Heart left ventricle (tissue), 16 donors: ENCODE data around the gene ASIP. TPM values are rescaled to one million over a fixed set of nuclear protein-coding genes. Genes with fewer than 3 reads are reported as not detected.
"Not testable (repeated sequence)": the region's sequence is repeated elsewhere in the genome, so short reads cannot be mapped to it uniquely, and the experiment has no call there.

ENCODE experiments used
- ATAC-seq, 4 donors: fragments of 200-7000 bp; cut with Tn5 transposase; one replicate each; pipeline ENCODE4 v1.9.1; 2020 to 2022; ENCODE audit warnings: moderate library complexity in 4 of 4, mild to moderate bottlenecking in 3 of 4, moderate number of reproducible peaks in 1 of 4
- DNase-seq, 5 donors: peaks; one replicate each; pipeline ENCODE4 v3.0.0-alpha.2; 2020
- H3K27ac ChIP-seq, 12 donors: fragments of 200-600 bp; sonication (generic) in 4 of 12; one replicate each; pipeline versions ENCODE4 v1.5.0 to v1.8.0; 2016 to 2022; ENCODE audit warnings: mild to moderate bottlenecking in 2 of 12
- H3K27me3 ChIP-seq, 9 donors: fragments of 200-600 bp; sonication (generic) in 2 of 9; one replicate each; pipeline versions ENCODE4 v1.5.1 to v1.8.0; 2016 to 2022; ENCODE audit warnings: mild to moderate bottlenecking in 3 of 9
- H3K36me3 ChIP-seq, 9 donors: fragments of 200-600 bp; sonication (generic) in 2 of 9; one replicate each; pipeline versions ENCODE4 v1.5.0 to v1.8.0; 2018 to 2022; ENCODE audit warnings: mild to moderate bottlenecking in 2 of 9
- H3K4me1 ChIP-seq, 12 donors: fragments of 200-600 bp; sonication (generic) in 4 of 12; one replicate each; pipeline versions ENCODE4 v1.5.0 to v1.8.0; 2016 to 2022; ENCODE audit warnings: mild to moderate bottlenecking in 3 of 12
- H3K4me3 ChIP-seq, 12 donors: fragments of 200-600 bp; sonication (generic) in 4 of 12; one replicate each; pipeline versions ENCODE4 v1.5.0 to v1.8.0; 2017 to 2022; ENCODE audit warnings: mild to moderate bottlenecking in 9 of 12, moderate library complexity in 4 of 12
- H3K9me3 ChIP-seq, 12 donors: fragments of 200-600 bp; sonication (generic) in 4 of 12; one replicate each; pipeline versions ENCODE4 v1.5.0 to v1.8.0; 2016 to 2022; ENCODE audit warnings: mild to moderate bottlenecking in 1 of 12
- CTCF ChIP-seq, 12 donors: fragments of 200-600 bp; sonication (generic) in 4 of 12; IDR thresholded peaks; one replicate each; pipeline versions ENCODE4 v1.5.0 to v1.8.0; 2018 to 2022; ENCODE audit warnings: antibody characterized with exemption in 12 of 12, mild to moderate bottlenecking in 5 of 12
- POLR2A ChIP-seq, 2 donors: fragments of 450-650 bp; IDR thresholded peaks; one replicate each; pipeline ENCODE4 v1.6.1; 2017; ENCODE audit warnings: antibody characterized with exemption in 2 of 2, mild to moderate bottlenecking in 2 of 2, moderate library complexity in 2 of 2
- WGBS, 4 donors: extraction: QIAGEN DNeasy Blood & Tissue Kit in 2 of 4; methylation state at CpG; one replicate each; pipeline versions ENCODE4 v1.1.5 to v1.1.7; 2013 to 2018; 5-methylcytosine and 5-hydroxymethylcytosine counted together
- intact Hi-C, 10 donors: fragments of 100-400 bp; cut with DNase I; formaldehyde crosslinking; loops; one replicate each; pipeline versions ENCODE4 v1.11.1 to v1.14.2; 2022
- polyA plus RNA-seq, 2 donors: library from polyadenylated mRNA; stranded (reverse); fragments of 200-250 nt; gene quantifications; one replicate each; pipeline ENCODE4 v1.2.3, GENCODE V29; 2013
- total RNA-seq, 9 donors: library from RNA; depleted of rRNA in 2 of 9; stranded (reverse); fragments of >200 nt in 2 of 9; fragmentation: NEBNext Ultra II Directional in 3 of 9; extraction: Animal tissue kit (Norgen Biotek cat#: 25700) in 3 of 9; gene quantifications; one replicate each; pipeline versions ENCODE4 v1.1.0 to v1.2.4, GENCODE V29; 2016 to 2023
- donor health status: ischemic (EF 13 %, LVEDD 7.1; RV severe dilation, severe dysfunction).
- donor health status: healthy with polysubstance abuse.
- donor health status: DM: no; HTN: yes; CAD: no.
- donor health status: DM: no; HTN: no; CAD: no.
- donor health status: ischemic (EF 25% LVEDD 6.9; RV normal size, moderate dysfunction).
- donor health status: ischemic (EF 25% LVEDD 5.7; RV mildly dilated, moderate dysfunction).
- donor health status: healthy.
- donor health status: DM: yes; HTN: yes; CAD: no.
- donor health status: ischemic (EF 35%, LVEDD 5.7; RV mildly dilated, moderate dysfunction).
- donor health status: nonischemic (EF 11% LVEDD 7.7; RV severe dilation, severe dysfunction).
- donor health status: DM: yes; HTN: yes; CAD: no.
- donor health status: PGD.
- donor health status: ischemic (EF 29% LVEDD 5.4; RV normal size, mild dysfunction).
- donor health status: nonischemic (EF 23%, LVEDD 6.1; RV moderate dilation, normal function).

Gene ASIP
- total and polyA plus RNA-seq, 11 donors = 0.75 to 117 (median 10.4) TPM

- Histone ChIP-seq H3K27me3 (no peaks in the 10 kb centered on the region), H3K27ac (no peak overlapping the region), H3K36me3 (peaks cover 0 to 39% (median 21%) of the 10 kb centered on the region in 9 donors), H3K4me1 (peaks cover 0 to 28% (median 7%) of the 10 kb centered on the region in 12 donors), H3K4me3 (no peak overlapping the region), H3K9me3 (no peaks in the 10 kb centered on the region)
- intact Hi-C loops = no loop called here
- no peak for TF ChIP-seq CTCF (IDR thresholded peaks at IDR 0.05)
- TF ChIP-seq POLR2A (IDR thresholded peaks at IDR 0.05) = no peak
- WGBS, 4 donors = 83 to 90% (median 85%) methylated on average over 3 of the region's 3 CpGs
- ATAC-seq = no peak
- no peak for DNase-seq
These were observed 55.2 kb downstream of the ASIP start for GRCh38 chr20:34296468-34296867.

DNA sequence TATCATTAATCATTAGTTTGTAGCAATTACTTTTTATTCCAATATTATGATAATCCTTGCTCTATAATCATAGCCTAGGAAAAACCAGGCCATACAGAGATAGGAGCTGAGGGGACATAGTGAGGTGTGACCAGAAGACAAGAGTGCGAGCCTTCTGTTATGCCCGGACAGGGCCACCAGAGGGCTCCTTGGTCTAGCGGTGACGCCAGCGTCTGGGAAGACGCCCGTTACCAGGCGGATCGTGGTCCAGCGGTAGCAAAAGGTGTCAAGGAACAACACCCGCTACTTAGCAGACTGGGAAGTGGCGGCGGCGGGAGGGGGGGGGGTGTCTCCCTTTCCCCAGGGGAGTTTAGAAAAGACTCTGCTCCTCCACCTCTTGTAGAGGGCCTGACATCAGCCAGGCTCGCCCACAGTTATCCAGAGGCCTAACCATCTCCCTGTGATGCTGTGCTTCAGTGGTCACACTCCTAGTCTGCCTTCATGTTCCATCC is 57.1 kb downstream of the ASIP start:
- ATAC-seq, H3K9me3 ChIP-seq, H3K27me3 ChIP-seq, DNase-seq, intact Hi-C loops, H3K4me3 ChIP-seq, H3K27ac ChIP-seq: not testable (repeated sequence)
- TF ChIP-seq CTCF (IDR thresholded peaks at IDR 0.05) = peak in 8 of 12 donors; percentile 8 to 37 (median 18)
- H3K4me1 ChIP-seq = peaks cover 0 to 37% (median 14%) of the 10 kb centered on the region in 12 donors
- WGBS, 4 donors = 52 to 100% (median 71%) methylated on average over 1 to 11 of the region's 15 CpGs
- H3K36me3 ChIP-seq = peaks cover 0 to 20% (median 10%) of the 10 kb centered on the region in 9 donors

GRCh38 chr20:34299556-34300255 is 58.5 kb downstream of the ASIP start:
- Histone ChIP-seq H3K27ac (no peak overlapping the region), H3K27me3 (no peaks in the 10 kb centered on the region), H3K4me3 (no peak overlapping the region), H3K4me1 (peaks cover 0 to 34% (median 16%) of the 10 kb centered on the region in 12 donors), H3K36me3 (peaks cover 0 to 6% (median 3%) of the 10 kb centered on the region in 9 donors), H3K9me3 (no peaks in the 10 kb centered on the region)
- no peak for ATAC-seq
- intact Hi-C loops = loop anchor here in 3 of 10 donors (5.0 to 10.0 kb wide), 4 partner anchors 37 to 408 kb away; partner anchors contain the start of genes ITCH (in 1 of the 3) and TP53INP2 (in 1 of the 3)
- TF ChIP-seq CTCF (IDR thresholded peaks at IDR 0.05) (no peak), POLR2A (IDR thresholded peaks at IDR 0.05) (no peak)
- 84 to 91% (median 89%) methylated on average over 11 of the region's 11 CpGs for WGBS, 4 donors
- DNase-seq = no peak

DNA sequence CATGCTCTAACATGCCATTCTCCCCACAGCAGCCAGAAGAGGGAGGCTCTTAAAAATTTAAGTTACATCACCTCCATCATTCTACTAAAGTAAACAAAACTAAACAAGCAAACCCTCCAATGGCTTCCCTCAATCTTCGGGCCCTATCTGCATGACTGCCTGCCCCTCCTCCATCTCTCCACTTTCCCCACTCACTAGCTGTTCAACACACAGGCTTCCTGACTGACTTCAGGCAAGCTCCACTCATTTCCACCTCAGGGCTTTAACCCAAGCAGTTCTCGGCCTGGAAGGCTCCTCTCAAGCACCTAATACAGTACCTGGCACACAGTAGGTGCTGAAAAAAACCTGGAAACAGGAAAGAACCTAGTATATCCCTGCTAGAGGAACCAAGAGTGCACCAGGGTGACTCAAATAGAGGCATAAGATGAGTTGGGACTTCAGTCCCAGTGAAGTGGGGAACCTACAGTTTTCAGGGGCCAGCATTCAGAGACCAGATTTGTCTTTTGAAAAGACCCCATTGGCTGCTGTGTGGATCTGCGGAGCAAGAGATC is 59.1 kb downstream of the ASIP start:
- ATAC-seq (no peak), DNase-seq (no peak)
- H3K4me3 ChIP-seq = no peak overlapping the region
- peaks cover 0 to under 1% (median 0%) of the 10 kb centered on the region in 9 donors for H3K36me3 ChIP-seq
- no peak for TF ChIP-seq POLR2A (IDR thresholded peaks at IDR 0.05)
- no peak for TF ChIP-seq CTCF (IDR thresholded peaks at IDR 0.05)
- 85 to 86% (median 86%) methylated on average over 3 of the region's 3 CpGs for WGBS, 4 donors
- H3K9me3 ChIP-seq = no peaks in the 10 kb centered on the region
- no peaks in the 10 kb centered on the region for H3K27me3 ChIP-seq
- peak overlapping the region in 3 of 12 donors; percentile 24 to 27 (median 27) for H3K27ac ChIP-seq
- H3K4me1 ChIP-seq = peaks cover 0 to 34% (median 16%) of the 10 kb centered on the region in 12 donors
- intact Hi-C loops = loop anchor here in 3 of 10 donors (5.0 to 10.0 kb wide), 4 partner anchors 38 to 407 kb away; partner anchors contain the start of genes ITCH (in 1 of the 3) and TP53INP2 (in 1 of the 3)
